Stimulated activated CD4-positive, alpha-beta T cell treated with anti-CD3 and anti-CD28 coated beads, Interleukin-4, amount 100 ng/mL, for 4 hours (primary cell): ENCODE measurements around the gene C17orf107.
"Not testable (repeated sequence)": the region's sequence is repeated elsewhere in the genome, so short reads cannot be mapped to it uniquely, and the experiment has no call there.

Experiments
- DNase-seq, 2 experiments: peaks; one replicate each; pipeline ENCODE4 v3.0.0-alpha.2; 2020

Gene C17orf107

DNA sequence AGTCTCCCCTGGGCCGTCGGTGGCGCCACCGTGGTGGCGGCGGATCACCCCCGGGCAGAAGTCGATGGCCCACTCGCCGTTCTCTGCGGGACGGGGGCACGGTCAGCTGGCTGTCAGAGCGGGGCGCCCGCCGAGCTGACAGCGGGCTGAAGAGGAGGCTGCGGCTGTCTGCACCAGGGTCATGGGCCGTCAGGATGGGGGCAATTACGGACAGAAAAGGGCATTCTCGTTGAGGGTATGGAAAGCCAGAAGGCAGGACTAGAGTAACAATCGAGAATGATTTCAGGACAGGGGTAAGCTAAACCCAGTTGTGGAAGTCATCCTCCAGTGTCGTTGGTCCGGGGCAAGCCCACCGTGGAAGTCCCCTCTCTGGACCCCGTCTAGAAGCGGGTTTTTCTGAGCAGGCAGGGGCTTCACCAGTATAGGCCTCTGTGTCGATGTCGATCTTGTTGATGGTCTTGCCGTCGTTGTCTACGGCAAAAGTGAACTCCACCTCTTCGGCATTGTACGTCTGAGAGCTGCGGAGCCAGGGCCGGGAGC lies 1.8 kb downstream of the C17orf107 start:
- DNase-seq: no peak

GRCh38 chr17:4901648-4902344 lies 2.5 kb downstream of the C17orf107 start:
- peak in 1 of 2 experiments; percentile 21 for DNase-seq

DNA sequence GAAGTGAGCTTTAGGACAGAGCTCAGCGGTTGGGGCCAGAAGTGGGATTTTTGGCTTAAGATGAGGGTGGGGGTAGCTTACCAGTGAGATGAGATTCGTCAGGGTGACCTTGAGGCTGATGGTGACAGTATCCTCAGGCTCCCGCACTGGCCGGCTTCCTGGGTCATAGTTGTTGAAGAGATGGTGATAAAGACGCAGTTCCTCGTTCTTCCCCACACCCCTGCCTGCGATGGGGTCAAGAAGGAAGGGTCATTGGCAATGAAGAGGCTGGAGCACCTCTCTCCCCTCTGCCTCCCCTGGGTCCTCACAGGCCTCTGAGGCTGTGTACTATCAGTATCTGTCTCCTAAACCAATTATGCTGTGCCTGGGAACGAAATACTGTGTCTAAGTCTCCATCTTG lies 3.2 kb downstream of the C17orf107 start:
- DNase-seq: no peak

- peak; percentile 56 to 72 for DNase-seq
Measured at GRCh38 chr17:4903051-4903818, 3.9 kb downstream of the C17orf107 start, which contains the start of gene CHRNE. TSS of gene CHRNE (minus strand) at chr17:4903098. CDS start at chr17:4903063, 35 bp downstream.

DNA sequence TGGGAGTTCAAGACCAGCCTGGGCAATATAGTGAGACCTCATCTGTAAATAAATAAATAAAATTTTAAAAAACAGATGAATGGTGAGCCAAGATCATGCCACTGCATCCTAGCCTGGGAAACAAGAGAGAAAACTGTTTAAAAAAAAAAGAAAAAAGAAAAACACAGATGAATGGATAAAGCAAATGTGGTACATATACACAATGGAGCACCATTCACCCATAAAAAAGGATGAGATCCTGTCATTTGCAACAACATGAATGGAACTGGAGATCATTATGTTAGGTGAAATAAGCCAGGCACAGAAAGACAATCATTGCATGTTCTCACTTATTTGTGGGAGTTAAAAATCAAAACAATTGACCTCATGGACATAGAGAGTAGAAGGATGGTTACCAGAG lies 7.3 kb downstream of the C17orf107 start:
- DNase-seq: not testable (repeated sequence)

DNA sequence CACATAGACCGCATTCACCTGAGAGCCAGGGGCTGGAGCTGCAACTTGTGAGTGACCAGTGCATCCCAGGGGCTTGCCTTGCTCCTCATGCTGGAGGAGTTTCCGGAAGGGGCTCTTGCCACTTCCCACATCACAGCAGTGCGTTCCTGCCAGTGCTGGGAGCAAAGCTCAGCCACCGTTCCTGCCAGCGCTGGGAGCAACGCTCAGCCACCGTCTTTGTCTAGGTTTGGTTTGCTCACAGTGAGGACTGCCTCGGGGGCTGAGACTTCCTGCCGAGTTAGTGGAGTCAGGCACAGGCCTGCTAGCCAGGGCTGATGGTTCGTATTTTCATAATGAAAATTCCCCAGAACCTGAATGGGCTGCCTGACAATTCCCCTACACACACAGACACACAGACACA lies 9.0 kb downstream of the C17orf107 start:
- no peak for DNase-seq

GRCh38 chr17:4908711-4909496 lies 9.6 kb downstream of the C17orf107 start:
- peak; percentile 57 to 68 for DNase-seq

- no peak for DNase-seq
Measured at GRCh38 chr17:4913994-4914393, 14.7 kb downstream of the C17orf107 start.

GRCh38 chr17:4914551-4914950 lies 15.2 kb downstream of the C17orf107 start:
- not testable (repeated sequence) for DNase-seq

GRCh38 chr17:4919511-4920047 lies 20.2 kb downstream of the C17orf107 start:
- no peak for DNase-seq

DNA sequence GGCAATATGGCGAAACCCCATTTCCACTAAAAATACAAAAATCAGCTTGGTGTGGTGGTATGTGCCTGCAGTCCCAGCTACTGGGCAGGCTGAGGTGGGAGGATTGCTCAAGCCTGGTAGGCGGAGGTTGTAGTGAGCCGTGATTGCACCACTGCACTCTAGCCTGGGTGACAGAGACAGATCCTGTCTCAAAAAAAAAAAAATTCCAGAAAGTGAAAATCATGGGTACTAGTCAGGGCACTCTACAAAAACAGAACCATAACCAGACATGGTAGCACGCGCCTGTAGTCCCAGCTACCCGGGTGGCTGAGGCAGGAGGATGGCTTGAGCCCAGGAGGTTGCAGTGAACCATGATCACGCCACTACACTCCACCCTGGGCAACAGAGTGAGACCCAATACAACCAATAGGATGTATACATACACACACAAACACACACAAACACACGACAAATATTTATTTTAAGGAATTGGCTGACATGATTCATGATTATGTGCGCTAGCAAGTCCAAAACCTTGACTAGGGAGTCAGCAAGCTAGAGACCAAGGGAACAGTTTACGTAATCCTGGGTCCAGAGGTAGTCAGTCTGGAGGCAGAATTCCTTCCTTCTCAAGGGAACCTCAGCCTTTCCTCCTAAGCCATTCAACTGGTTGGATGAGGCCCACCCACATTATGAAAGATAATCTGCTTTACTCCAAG lies 21.2 kb downstream of the C17orf107 start:
- no peak for DNase-seq

DNA sequence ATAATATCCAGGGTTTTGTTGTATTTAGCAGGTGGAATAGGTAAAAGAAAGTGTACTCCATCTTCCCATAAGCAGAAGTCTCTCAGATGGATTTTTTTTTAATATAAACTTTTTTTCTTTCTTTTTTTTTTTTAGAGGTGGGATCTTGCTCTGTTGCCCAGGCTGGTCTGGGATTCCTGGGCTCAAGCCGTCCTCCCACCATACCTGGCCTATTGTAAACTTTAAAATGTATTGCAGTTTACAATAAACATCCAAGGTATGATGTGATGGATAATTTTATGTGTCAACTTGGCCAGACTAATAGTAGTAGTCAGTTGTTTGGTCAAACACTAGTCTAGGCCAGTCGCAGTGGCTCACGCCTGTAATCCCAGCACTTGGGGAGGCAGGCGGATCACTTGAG lies 22.0 kb downstream of the C17orf107 start:
- no peak for DNase-seq

- not testable (repeated sequence) for DNase-seq
Measured at GRCh38 chr17:4926577-4927335, 27.4 kb downstream of the C17orf107 start.

DNA sequence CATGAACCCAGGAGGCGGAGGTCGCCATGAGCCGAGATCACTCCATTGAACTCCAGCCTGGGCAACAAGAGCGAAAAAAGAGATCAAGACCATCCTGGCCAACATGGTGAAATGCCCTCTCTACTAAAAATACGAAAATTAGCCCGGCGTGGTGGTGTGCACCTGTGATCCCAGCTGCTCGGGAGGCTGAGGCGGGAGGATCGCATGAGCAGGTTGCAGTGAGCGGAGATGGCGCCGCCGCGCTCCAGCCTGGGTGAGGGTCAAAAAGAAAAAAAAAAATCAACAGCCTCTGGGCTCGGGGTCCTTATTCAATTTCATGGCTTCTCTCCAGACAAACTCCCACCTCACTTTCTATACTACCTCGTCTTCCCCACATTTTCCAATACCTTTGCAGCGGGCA lies 29.5 kb downstream of the C17orf107 start:
- DNase-seq: no peak

GRCh38 chr17:4931963-4932362 lies 32.6 kb downstream of the C17orf107 start, which contains the start of gene GP1BA:
TSS of gene GP1BA (plus strand) at chr17:4932277. CDS start at chr17:4932605, 328 bp downstream.
- no peak for DNase-seq

DNA sequence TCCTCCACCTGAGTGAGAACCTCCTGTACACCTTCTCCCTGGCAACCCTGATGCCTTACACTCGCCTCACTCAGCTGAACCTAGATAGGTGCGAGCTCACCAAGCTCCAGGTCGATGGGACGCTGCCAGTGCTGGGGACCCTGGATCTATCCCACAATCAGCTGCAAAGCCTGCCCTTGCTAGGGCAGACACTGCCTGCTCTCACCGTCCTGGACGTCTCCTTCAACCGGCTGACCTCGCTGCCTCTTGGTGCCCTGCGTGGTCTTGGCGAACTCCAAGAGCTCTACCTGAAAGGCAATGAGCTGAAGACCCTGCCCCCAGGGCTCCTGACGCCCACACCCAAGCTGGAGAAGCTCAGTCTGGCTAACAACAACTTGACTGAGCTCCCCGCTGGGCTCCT lies 33.4 kb downstream of the C17orf107 start:
- no peak for DNase-seq

DNA sequence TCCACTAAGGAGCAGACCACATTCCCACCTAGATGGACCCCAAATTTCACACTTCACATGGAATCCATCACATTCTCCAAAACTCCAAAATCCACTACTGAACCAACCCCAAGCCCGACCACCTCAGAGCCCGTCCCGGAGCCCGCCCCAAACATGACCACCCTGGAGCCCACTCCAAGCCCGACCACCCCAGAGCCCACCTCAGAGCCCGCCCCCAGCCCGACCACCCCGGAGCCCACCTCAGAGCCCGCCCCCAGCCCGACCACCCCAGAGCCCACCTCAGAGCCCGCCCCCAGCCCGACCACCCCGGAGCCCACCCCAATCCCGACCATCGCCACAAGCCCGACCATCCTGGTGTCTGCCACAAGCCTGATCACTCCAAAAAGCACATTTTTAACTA lies 34.3 kb downstream of the C17orf107 start:
- no peak for DNase-seq

DNA sequence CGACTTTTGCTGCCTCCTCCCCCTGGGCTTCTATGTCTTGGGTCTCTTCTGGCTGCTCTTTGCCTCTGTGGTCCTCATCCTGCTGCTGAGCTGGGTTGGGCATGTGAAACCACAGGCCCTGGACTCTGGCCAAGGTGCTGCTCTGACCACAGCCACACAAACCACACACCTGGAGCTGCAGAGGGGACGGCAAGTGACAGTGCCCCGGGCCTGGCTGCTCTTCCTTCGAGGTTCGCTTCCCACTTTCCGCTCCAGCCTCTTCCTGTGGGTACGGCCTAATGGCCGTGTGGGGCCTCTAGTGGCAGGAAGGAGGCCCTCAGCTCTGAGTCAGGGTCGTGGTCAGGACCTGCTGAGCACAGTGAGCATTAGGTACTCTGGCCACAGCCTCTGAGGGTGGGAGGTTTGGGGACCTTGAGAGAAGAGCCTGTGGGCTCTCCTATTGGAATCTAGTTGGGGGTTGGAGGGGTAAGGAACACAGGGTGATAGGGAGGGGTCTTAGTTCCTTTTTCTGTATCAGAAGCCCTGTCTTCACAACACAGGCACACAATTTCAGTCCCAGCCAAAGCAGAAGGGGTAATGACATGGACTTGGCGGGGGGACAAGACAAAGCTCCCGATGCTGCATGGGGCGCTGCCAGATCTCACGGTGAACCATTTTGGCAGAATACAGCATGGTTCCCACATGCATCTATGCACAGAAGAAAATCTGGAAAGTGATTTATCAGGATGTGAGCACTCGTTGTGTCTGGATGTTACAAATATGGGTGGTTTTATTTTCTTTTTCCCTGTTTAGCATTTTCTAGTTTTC lies 35.0 kb downstream of the C17orf107 start:
- DNase-seq: no peak

- DNase-seq: no peak
Measured at GRCh38 chr17:4935650-4936049, 36.3 kb downstream of the C17orf107 start.

DNA sequence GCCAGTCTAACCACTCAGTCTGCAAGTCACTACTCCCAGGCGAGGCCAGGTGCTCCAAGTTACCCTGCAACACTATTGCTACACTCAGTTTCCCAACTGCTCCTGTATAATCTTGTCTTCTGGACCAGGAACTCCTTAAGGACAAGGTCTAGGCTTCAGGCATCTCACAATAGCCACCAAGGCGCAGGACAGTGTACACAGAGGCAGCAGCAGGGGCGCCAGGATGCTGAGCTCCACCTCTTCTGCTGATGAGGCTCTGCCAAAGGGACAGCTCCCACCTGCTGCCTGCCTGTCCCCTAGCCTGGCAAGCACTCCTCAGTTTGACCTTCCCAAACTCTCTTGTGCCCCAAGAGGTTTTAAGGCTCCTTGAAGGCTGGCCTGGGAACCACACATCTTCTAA lies 37.1 kb downstream of the C17orf107 start:
- DNase-seq: no peak
